HepG2 (cell line): ENCODE measurements around the gene RNF6. TPM values are rescaled to one million over a fixed set of nuclear protein-coding genes. Genes with fewer than 3 reads are reported as not detected.

Experiments
- AHR ChIP-seq: IDR thresholded peaks from 2 replicates; pipeline ENCODE4 v1.6.1; 2018; ENCODE audit warnings: missing genetic modification reagents, missing compliant biosample characterization
- CCDC6 ChIP-seq: sonication (generic); formaldehyde crosslinking; IDR thresholded peaks from 2 replicates; pipeline ENCODE4 v1.8.1; 2022; ENCODE audit warnings: mild to moderate bottlenecking, missing genetic modification reagents, moderate library complexity
- CHD2 ChIP-seq: IDR thresholded peaks from 2 replicates; pipeline ENCODE4 v1.6.1; 2011; ENCODE audit warnings: low read depth, low read length, improper control_type of control experiment
- DNMT3B ChIP-seq: conservative IDR thresholded peaks from 2 replicates; pipeline ENCODE4 v1.6.1; 2016; ENCODE audit warnings: missing biosample characterization, control low read depth
- FOXO4 ChIP-seq: sonication (generic); formaldehyde crosslinking; conservative IDR thresholded peaks from 2 replicates; pipeline ENCODE4 v1.8.1; 2023; ENCODE audit warnings: missing genetic modification reagents
- HOMEZ ChIP-seq: IDR thresholded peaks from 2 replicates; pipeline ENCODE4 v1.6.1; 2016; ENCODE audit warnings: low read depth
- HOXD1 ChIP-seq: sonication (generic); formaldehyde crosslinking; IDR thresholded peaks from 2 replicates; pipeline ENCODE4 v1.5.0; 2020; ENCODE audit warnings: missing genetic modification reagents
- MAX ChIP-seq: IDR thresholded peaks from 2 replicates; pipeline ENCODE4 v1.6.1; 2012; ENCODE audit warnings: inconsistent platforms
- NFRKB ChIP-seq: fragments of 450-650 bp; IDR thresholded peaks from 2 replicates; pipeline ENCODE4 v1.6.1; 2017
- PBX3 ChIP-seq: sonication (generic); formaldehyde crosslinking; IDR thresholded peaks from 2 replicates; pipeline ENCODE4 v1.8.1; 2023; ENCODE audit warnings: missing genetic modification reagents, inconsistent platforms, borderline replicate concordance
- PLRG1 ChIP-seq: fragments of 450-650 bp; conservative IDR thresholded peaks from 2 replicates; pipeline ENCODE4 v1.6.1; 2016
- REXO4 ChIP-seq: sonication (generic); formaldehyde crosslinking; IDR thresholded peaks from 2 replicates; pipeline ENCODE4 v1.8.0; 2022; ENCODE audit warnings: missing genetic modification reagents, mild to moderate bottlenecking, borderline replicate concordance
- SNAI1 ChIP-seq: sonication (generic); formaldehyde crosslinking; IDR thresholded peaks from 2 replicates; pipeline ENCODE4 v1.5.0; 2020; ENCODE audit warnings: mild to moderate bottlenecking, missing genetic modification reagents, borderline replicate concordance
- SP2 ChIP-seq: sonication (generic); formaldehyde crosslinking; IDR thresholded peaks from 2 replicates; pipeline ENCODE4 v1.5.1; 2020; ENCODE audit warnings: mild to moderate bottlenecking, missing genetic modification reagents
- SUZ12 ChIP-seq: fragments of 150-350 bp; IDR thresholded peaks from 2 replicates; pipeline ENCODE4 v1.6.1; 2014; ENCODE audit warnings: low read depth, low read length
- TEAD3 ChIP-seq: optimal IDR thresholded peaks from 2 replicates; pipeline ENCODE3; 2016; ENCODE audit warnings: borderline replicate concordance
- THAP8 ChIP-seq: sonication (generic); formaldehyde crosslinking; IDR thresholded peaks from 2 replicates; pipeline ENCODE4 v1.5.1; 2020; ENCODE audit warnings: missing genetic modification reagents, mild to moderate bottlenecking, borderline replicate concordance
- TOE1 ChIP-seq: sonication (generic); formaldehyde crosslinking; IDR thresholded peaks from 2 replicates; pipeline ENCODE4 v1.4.0; 2020; ENCODE audit warnings: mild to moderate bottlenecking, missing genetic modification reagents
- ZBTB38 ChIP-seq: sonication (generic); formaldehyde crosslinking; IDR thresholded peaks from 2 replicates; pipeline ENCODE4 v1.5.1; 2020; ENCODE audit warnings: mild to moderate bottlenecking, missing genetic modification reagents
- ZNF17 ChIP-seq: sonication (generic); formaldehyde crosslinking; IDR thresholded peaks from 2 replicates; pipeline ENCODE4 v1.5.0; 2020; ENCODE audit warnings: mild to moderate bottlenecking, missing genetic modification reagents
- ZNF282 ChIP-seq: fragments of 450-650 bp; IDR thresholded peaks from 2 replicates; pipeline ENCODE4 v1.6.1; 2018; ENCODE audit not compliant: partially characterized antibody
- ZNF337 ChIP-seq: sonication (generic); formaldehyde crosslinking; IDR thresholded peaks from 2 replicates; pipeline ENCODE4 v1.5.1; 2020; ENCODE audit warnings: missing genetic modification reagents, low read depth, mild to moderate bottlenecking, borderline replicate concordance
- ZNF543 ChIP-seq: sonication (generic); formaldehyde crosslinking; IDR thresholded peaks from 2 replicates; pipeline ENCODE4 v1.4.0; 2020; ENCODE audit warnings: mild to moderate bottlenecking, missing genetic modification reagents
- ZNF577 ChIP-seq: sonication (generic); formaldehyde crosslinking; IDR thresholded peaks from 2 replicates; pipeline ENCODE4 v1.4.0; 2020; ENCODE audit warnings: mild to moderate bottlenecking, low read depth, missing genetic modification reagents, borderline replicate concordance
- ZNF713 ChIP-seq: sonication (generic); formaldehyde crosslinking; IDR thresholded peaks from 2 replicates; pipeline ENCODE4 v1.4.0; 2020; ENCODE audit warnings: mild to moderate bottlenecking, missing genetic modification reagents
- ZNF749 ChIP-seq: sonication (generic); formaldehyde crosslinking; IDR thresholded peaks from 2 replicates; pipeline ENCODE4 v1.8.0; 2022; ENCODE audit warnings: mild to moderate bottlenecking, missing genetic modification reagents, moderate library complexity, borderline replicate concordance
- ZNF839 ChIP-seq: sonication (generic); formaldehyde crosslinking; IDR thresholded peaks from 2 replicates; pipeline ENCODE4 v1.4.0; 2020; ENCODE audit warnings: missing genetic modification reagents, mild to moderate bottlenecking, borderline replicate concordance
- polyA plus RNA-seq, 8 experiments: library from polyadenylated mRNA; depleted of rRNA in 3 of 8; stranded (reverse) in 7 of 8; unstranded in 1 of 8; fragments of >200 nt; fragmentation: Illumina TruSeq in 4 of 8; extraction: Trizol in 4 of 8; gene quantifications; 2 replicates each; pipeline versions ENCODE4 v1.2.1 to v1.2.3, GENCODE V29; 2011 to 2016; ENCODE audit warnings: low read depth in 4 of 8, missing spikeins in 1 of 8, mixed read lengths in 1 of 8; ENCODE audit not compliant: insufficient read depth in 1 of 8
- total RNA-seq, 5 experiments: library from RNA; depleted of rRNA; stranded (reverse); fragments of >200 nt; fragmentation: Illumina TruSeq; extraction: Trizol; gene quantifications; 2 replicates each; pipeline ENCODE4 v1.2.3, GENCODE V29; 2016; ENCODE audit warnings: low read depth in 1 of 5

RNF6 gene
- total and polyA plus RNA-seq, 2 of the 13 experiments (the other 11 are each of a cell fraction or from before 2014, with no cell fraction given): 14.6 to 36.8 TPM

- TF ChIP-seq ZNF337 (CRISPR knock-in tag): 0 out of 2 replicates have a peak, but pooled peaks have one; percentile 44
- TF ChIP-seq ZBTB38 (CRISPR knock-in tag): peak; percentile 32; the same call in 1 of the 2 replicates
- TF ChIP-seq ZNF749 (CRISPR knock-in tag): no peak
- TF ChIP-seq FOXO4: 0 out of 2 replicates have a peak, but pooled peaks have one; percentile 57
- peak; percentile 64; the same call in 1 of the 2 replicates for TF ChIP-seq CCDC6 (CRISPR knock-in tag)
- peak; percentile 91 for TF ChIP-seq SP2
- no peak for TF ChIP-seq NFRKB
- no peak for TF ChIP-seq PLRG1
- no peak; the same call in none of the 2 replicates for TF ChIP-seq ZNF543 (CRISPR knock-in tag)
- peak; percentile 59; the same call in 1 of the 2 replicates for TF ChIP-seq REXO4 (CRISPR knock-in tag)
- peak; percentile 75; the same call in 1 of the 2 replicates for TF ChIP-seq AHR (CRISPR knock-in tag)
- TF ChIP-seq HOMEZ (CRISPR knock-in tag): no peak
- peak; percentile 91; the same call in 1 of the 2 replicates for TF ChIP-seq ZNF839 (CRISPR knock-in tag)
- no peak for TF ChIP-seq ZNF17 (CRISPR knock-in tag)
- no peak for TF ChIP-seq ZNF282
- no peak for TF ChIP-seq DNMT3B (CRISPR knock-in tag)
- TF ChIP-seq ZNF577 (CRISPR knock-in tag): no peak
- no peak for TF ChIP-seq SUZ12
- TF ChIP-seq CHD2: no peak; the same call in 1 of the 2 replicates
- TF ChIP-seq PBX3 (CRISPR knock-in tag): no peak; the same call in 1 of the 2 replicates
- TF ChIP-seq TOE1 (CRISPR knock-in tag): no peak
- TF ChIP-seq THAP8 (CRISPR knock-in tag): no peak
- no peak for TF ChIP-seq ZNF713 (CRISPR knock-in tag)
- peak; percentile 13 for TF ChIP-seq TEAD3
- peak; percentile 74 for TF ChIP-seq MAX
- peak; percentile 73; the same call in 1 of the 2 replicates for TF ChIP-seq HOXD1 (CRISPR knock-in tag)
- peak; percentile 57; the same call in 1 of the 2 replicates for TF ChIP-seq SNAI1 (CRISPR knock-in tag)
These were observed at the start of gene RNF6 (continued) for GRCh38 chr13:26221721-26222519.
